GM23338 (cell line): ENCODE results near the gene CNTNAP4.

Experiments used
- CREB1 ChIP-seq: fragments of 250-450 bp; sonication (Bioruptor Pico); IDR thresholded peaks from 2 replicates; pipeline ENCODE4 v1.5.0; 2020; ENCODE audit warnings: low read depth, mild to moderate bottlenecking, moderate library complexity
- ETS1 ChIP-seq: IDR thresholded peaks from 2 replicates; pipeline ENCODE4 v1.6.1; 2016; ENCODE audit warnings: antibody characterized with exemption
- EZH2 ChIP-seq: fragments of 200-600 bp; sonication (generic); IDR thresholded peaks from one replicate; pipeline ENCODE4 v1.8.0; 2017; ENCODE audit warnings: antibody characterized with exemption, mild to moderate bottlenecking, low read depth; ENCODE audit not compliant: unreplicated experiment
- EZH2phosphoT487 ChIP-seq: fragments of 200-600 bp; sonication (generic); IDR thresholded peaks from one replicate; pipeline ENCODE4 v1.8.1; 2018; ENCODE audit warnings: antibody characterized with exemption; ENCODE audit not compliant: unreplicated experiment
- JUNB ChIP-seq: IDR thresholded peaks from one replicate; pipeline ENCODE4 v1.6.1; 2016; ENCODE audit warnings: antibody characterized with exemption; ENCODE audit not compliant: unreplicated experiment
- POLR2AphosphoS5 ChIP-seq: IDR thresholded peaks from 2 replicates; pipeline ENCODE4 v1.6.1; 2016; ENCODE audit warnings: antibody characterized with exemption, low read depth
- STAT1 ChIP-seq: IDR thresholded peaks from one replicate; pipeline ENCODE4 v1.6.1; 2016; ENCODE audit warnings: antibody characterized with exemption; ENCODE audit not compliant: unreplicated experiment
- ZNF331 ChIP-seq: fragments of 250-450 bp; sonication (Bioruptor Pico); IDR thresholded peaks from 2 replicates; pipeline ENCODE4 v1.5.0; 2020; ENCODE audit warnings: low read depth, mild to moderate bottlenecking, moderate library complexity
- TF ChIP-seq, protein P1 (sequence below), 2 experiments: fragments of 200-600 bp in 1 of 2; sonication (generic) in 1 of 2; conservative IDR thresholded peaks; 2 replicates each; pipeline versions ENCODE4 v1.5.1 to v1.6.1; 2016 to 2017; ENCODE audit warnings: antibody characterized with exemption in 2 of 2, low read depth in 2 of 2, mild to moderate bottlenecking in 2 of 2, moderate library complexity in 1 of 2
- TF ChIP-seq, protein P2 (sequence below): IDR thresholded peaks from one replicate; pipeline ENCODE4 v1.6.1; 2018; ENCODE audit warnings: antibody characterized with exemption; ENCODE audit not compliant: unreplicated experiment
- TF ChIP-seq, protein P3 (sequence below): fragments of 250-450 bp; sonication (Bioruptor Pico); IDR thresholded peaks from 2 replicates; pipeline ENCODE4 v1.5.0; 2020; ENCODE audit warnings: mild to moderate bottlenecking, moderate library complexity

- no peak for TF ChIP-seq EZH2
- TF ChIP-seq JUNB, result no peak
- TF ChIP-seq, protein P1, sequence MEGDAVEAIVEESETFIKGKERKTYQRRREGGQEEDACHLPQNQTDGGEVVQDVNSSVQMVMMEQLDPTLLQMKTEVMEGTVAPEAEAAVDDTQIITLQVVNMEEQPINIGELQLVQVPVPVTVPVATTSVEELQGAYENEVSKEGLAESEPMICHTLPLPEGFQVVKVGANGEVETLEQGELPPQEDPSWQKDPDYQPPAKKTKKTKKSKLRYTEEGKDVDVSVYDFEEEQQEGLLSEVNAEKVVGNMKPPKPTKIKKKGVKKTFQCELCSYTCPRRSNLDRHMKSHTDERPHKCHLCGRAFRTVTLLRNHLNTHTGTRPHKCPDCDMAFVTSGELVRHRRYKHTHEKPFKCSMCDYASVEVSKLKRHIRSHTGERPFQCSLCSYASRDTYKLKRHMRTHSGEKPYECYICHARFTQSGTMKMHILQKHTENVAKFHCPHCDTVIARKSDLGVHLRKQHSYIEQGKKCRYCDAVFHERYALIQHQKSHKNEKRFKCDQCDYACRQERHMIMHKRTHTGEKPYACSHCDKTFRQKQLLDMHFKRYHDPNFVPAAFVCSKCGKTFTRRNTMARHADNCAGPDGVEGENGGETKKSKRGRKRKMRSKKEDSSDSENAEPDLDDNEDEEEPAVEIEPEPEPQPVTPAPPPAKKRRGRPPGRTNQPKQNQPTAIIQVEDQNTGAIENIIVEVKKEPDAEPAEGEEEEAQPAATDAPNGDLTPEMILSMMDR (conservative IDR thresholded peaks at IDR 0.05; ENCODE audit: low read depth in 2 of 2), result no peak
- TF ChIP-seq, protein P2, sequence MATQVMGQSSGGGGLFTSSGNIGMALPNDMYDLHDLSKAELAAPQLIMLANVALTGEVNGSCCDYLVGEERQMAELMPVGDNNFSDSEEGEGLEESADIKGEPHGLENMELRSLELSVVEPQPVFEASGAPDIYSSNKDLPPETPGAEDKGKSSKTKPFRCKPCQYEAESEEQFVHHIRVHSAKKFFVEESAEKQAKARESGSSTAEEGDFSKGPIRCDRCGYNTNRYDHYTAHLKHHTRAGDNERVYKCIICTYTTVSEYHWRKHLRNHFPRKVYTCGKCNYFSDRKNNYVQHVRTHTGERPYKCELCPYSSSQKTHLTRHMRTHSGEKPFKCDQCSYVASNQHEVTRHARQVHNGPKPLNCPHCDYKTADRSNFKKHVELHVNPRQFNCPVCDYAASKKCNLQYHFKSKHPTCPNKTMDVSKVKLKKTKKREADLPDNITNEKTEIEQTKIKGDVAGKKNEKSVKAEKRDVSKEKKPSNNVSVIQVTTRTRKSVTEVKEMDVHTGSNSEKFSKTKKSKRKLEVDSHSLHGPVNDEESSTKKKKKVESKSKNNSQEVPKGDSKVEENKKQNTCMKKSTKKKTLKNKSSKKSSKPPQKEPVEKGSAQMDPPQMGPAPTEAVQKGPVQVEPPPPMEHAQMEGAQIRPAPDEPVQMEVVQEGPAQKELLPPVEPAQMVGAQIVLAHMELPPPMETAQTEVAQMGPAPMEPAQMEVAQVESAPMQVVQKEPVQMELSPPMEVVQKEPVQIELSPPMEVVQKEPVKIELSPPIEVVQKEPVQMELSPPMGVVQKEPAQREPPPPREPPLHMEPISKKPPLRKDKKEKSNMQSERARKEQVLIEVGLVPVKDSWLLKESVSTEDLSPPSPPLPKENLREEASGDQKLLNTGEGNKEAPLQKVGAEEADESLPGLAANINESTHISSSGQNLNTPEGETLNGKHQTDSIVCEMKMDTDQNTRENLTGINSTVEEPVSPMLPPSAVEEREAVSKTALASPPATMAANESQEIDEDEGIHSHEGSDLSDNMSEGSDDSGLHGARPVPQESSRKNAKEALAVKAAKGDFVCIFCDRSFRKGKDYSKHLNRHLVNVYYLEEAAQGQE, result no peak
- TF ChIP-seq EZH2phosphoT487, result no peak
- TF ChIP-seq POLR2AphosphoS5, result no peak
- TF ChIP-seq CREB1, result no peak
- no peak for TF ChIP-seq ETS1
- TF ChIP-seq, protein P3, sequence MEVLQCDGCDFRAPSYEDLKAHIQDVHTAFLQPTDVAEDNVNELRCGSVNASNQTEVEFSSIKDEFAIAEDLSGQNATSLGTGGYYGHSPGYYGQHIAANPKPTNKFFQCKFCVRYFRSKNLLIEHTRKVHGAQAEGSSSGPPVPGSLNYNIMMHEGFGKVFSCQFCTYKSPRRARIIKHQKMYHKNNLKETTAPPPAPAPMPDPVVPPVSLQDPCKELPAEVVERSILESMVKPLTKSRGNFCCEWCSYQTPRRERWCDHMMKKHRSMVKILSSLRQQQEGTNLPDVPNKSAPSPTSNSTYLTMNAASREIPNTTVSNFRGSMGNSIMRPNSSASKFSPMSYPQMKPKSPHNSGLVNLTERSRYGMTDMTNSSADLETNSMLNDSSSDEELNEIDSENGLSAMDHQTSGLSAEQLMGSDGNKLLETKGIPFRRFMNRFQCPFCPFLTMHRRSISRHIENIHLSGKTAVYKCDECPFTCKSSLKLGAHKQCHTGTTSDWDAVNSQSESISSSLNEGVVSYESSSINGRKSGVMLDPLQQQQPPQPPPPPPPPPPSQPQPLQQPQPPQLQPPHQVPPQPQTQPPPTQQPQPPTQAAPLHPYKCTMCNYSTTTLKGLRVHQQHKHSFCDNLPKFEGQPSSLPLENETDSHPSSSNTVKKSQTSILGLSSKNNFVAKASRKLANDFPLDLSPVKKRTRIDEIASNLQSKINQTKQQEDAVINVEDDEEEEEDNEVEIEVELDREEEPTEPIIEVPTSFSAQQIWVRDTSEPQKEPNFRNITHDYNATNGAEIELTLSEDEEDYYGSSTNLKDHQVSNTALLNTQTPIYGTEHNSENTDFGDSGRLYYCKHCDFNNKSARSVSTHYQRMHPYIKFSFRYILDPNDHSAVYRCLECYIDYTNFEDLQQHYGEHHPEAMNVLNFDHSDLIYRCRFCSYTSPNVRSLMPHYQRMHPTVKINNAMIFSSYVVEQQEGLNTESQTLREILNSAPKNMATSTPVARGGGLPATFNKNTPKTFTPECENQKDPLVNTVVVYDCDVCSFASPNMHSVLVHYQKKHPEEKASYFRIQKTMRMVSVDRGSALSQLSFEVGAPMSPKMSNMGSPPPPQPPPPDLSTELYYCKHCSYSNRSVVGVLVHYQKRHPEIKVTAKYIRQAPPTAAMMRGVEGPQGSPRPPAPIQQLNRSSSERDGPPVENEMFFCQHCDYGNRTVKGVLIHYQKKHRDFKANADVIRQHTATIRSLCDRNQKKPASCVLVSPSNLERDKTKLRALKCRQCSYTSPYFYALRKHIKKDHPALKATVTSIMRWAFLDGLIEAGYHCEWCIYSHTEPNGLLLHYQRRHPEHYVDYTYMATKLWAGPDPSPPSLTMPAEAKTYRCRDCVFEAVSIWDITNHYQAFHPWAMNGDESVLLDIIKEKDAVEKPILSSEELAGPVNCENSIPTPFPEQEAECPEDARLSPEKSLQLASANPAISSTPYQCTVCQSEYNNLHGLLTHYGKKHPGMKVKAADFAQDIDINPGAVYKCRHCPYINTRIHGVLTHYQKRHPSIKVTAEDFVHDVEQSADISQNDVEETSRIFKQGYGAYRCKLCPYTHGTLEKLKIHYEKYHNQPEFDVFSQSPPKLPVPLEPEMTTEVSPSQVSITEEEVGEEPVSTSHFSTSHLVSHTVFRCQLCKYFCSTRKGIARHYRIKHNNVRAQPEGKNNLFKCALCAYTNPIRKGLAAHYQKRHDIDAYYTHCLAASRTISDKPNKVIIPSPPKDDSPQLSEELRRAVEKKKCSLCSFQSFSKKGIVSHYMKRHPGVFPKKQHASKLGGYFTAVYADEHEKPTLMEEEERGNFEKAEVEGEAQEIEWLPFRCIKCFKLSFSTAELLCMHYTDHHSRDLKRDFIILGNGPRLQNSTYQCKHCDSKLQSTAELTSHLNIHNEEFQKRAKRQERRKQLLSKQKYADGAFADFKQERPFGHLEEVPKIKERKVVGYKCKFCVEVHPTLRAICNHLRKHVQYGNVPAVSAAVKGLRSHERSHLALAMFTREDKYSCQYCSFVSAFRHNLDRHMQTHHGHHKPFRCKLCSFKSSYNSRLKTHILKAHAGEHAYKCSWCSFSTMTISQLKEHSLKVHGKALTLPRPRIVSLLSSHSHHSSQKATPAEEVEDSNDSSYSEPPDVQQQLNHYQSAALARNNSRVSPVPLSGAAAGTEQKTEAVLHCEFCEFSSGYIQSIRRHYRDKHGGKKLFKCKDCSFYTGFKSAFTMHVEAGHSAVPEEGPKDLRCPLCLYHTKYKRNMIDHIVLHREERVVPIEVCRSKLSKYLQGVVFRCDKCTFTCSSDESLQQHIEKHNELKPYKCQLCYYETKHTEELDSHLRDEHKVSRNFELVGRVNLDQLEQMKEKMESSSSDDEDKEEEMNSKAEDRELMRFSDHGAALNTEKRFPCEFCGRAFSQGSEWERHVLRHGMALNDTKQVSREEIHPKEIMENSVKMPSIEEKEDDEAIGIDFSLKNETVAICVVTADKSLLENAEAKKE (CRISPR knock-in tag), result no peak
- no peak for TF ChIP-seq STAT1
- TF ChIP-seq ZNF331, result no peak
These were observed 178.1 kb downstream of the CNTNAP4 start for GRCh38 chr16:76455257-76455656.
